Measurements from ENCODE around the gene CAVIN4.

The CAVIN4 gene

GRCh38 chr9:100591139-100591538 lies 13.3 kb downstream of the CAVIN4 start:
- no peak for DNase-seq (ENCODE audit: low read depth)

- no peak for DNase-seq (ENCODE audit: low read depth)
These were observed 13.9 kb downstream of the CAVIN4 start for GRCh38 chr9:100591639-100592412.

- DNase-seq (ENCODE audit: low read depth), result no peak
These were observed 17.7 kb downstream of the CAVIN4 start for GRCh38 chr9:100595391-100596199.

GRCh38 chr9:100597236-100597635 lies 19.4 kb downstream of the CAVIN4 start:
- DNase-seq (ENCODE audit: low read depth), result no peak

- peak; percentile 71 for DNase-seq (ENCODE audit: low read depth)
These were observed 20.8 kb downstream of the CAVIN4 start for GRCh38 chr9:100598641-100599145.

GRCh38 chr9:100600521-100601079 lies 22.7 kb downstream of the CAVIN4 start:
- DNase-seq (ENCODE audit: low read depth), result no peak

GRCh38 chr9:100601216-100601615 lies 23.3 kb downstream of the CAVIN4 start:
- DNase-seq (ENCODE audit: low read depth), result no peak

GRCh38 chr9:100602342-100602801 lies 24.5 kb downstream of the CAVIN4 start:
- no peak for DNase-seq (ENCODE audit: low read depth)

GRCh38 chr9:100605405-100605804 lies 27.5 kb downstream of the CAVIN4 start:
- no peak for DNase-seq (ENCODE audit: low read depth)

GRCh38 chr9:100619194-100619593 lies 41.3 kb downstream of the CAVIN4 start:
- no peak for DNase-seq (ENCODE audit: low read depth)

GRCh38 chr9:100619665-100620064 lies 41.8 kb downstream of the CAVIN4 start:
- no peak for DNase-seq (ENCODE audit: low read depth)

- DNase-seq (ENCODE audit: low read depth), result no peak
These were observed 46.1 kb downstream of the CAVIN4 start for GRCh38 chr9:100623969-100624368.

GRCh38 chr9:100626949-100627348 lies 49.1 kb downstream of the CAVIN4 start:
- no peak for DNase-seq (ENCODE audit: low read depth)

- DNase-seq (ENCODE audit: low read depth), result no peak
These were observed 59.9 kb downstream of the CAVIN4 start for GRCh38 chr9:100637787-100638186.
